Stimulated activated CD4-positive, alpha-beta T cell treated with anti-CD3 and anti-CD28 coated beads, TNF-alpha, amount 100 ng/mL, for 24 hours (primary cell): ENCODE measurements around the gene CDS1.
"Not testable (repeated sequence)": the region's sequence is repeated elsewhere in the genome, so short reads cannot be mapped to it uniquely, and the experiment has no call there.

Experiments used
- DNase-seq, 3 experiments: peaks; one replicate each; pipeline ENCODE4 v3.0.0-alpha.2; 2020; ENCODE audit warnings: low read depth in 3 of 3

The CDS1 gene

GRCh38 chr4:84673475-84674240, 90.7 kb downstream of the CDS1 start:
- DNase-seq = no peak

GRCh38 chr4:84677093-84677492, 94.2 kb downstream of the CDS1 start:
- no peak for DNase-seq

- DNase-seq = no peak
Measured at GRCh38 chr4:84677995-84678394, 95.1 kb downstream of the CDS1 start.

DNA sequence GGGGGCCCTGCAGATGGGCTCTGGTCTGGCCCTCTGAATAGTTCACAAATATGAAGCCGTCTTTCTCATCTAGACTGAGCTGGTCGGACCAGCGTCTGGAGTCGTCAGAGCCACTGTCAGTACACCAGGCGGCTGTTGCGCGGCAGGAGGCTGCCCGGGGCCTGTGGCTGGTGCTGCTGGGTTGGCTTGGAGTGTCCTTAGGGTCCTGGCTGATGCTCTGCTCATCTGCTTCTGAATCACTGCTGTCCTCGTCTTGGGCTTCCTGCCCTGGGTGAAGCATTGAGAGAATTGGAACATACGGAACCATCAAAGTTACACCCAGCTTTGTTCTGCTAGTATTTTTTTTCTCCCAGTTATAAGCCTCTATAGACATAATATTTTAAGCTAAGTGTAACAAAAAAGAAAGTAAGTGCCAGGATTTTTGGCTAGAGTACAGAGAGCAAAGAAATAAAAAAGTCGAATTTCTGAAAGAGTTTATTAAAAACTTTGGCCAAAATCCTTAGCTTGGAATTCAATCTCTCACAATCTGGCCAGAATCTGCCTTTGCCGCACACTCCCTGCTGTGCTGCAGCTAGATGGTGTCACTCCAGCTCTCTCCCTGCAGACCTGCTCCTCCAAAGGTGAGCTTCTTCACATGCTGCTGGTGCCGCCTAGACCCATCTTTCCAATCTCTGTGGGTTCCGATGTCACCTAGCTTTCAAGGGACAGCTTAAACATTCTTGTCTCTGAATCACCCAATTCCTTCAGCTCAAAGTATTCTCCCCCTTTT, 96.2 kb downstream of the CDS1 start:
- no peak for DNase-seq

DNA sequence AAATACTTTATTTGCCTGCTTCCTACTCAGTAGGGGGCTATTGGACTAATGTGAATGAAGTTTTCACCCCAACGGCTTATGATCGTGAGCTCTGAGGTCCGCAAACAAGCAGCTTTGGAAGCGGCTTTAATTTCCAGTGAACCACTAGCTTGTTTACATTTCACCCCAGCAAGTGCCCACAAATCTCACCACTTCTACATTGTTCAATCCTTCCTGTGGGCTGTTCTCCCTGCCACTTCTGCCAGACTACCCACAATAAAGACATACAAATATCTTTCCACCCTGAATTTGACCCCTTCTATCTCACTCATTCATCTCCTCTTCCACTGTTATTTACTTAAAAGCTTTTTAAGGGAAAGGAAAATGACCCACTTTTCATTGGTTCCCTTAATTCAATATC, 98.0 kb downstream of the CDS1 start:
- DNase-seq = no peak

DNA sequence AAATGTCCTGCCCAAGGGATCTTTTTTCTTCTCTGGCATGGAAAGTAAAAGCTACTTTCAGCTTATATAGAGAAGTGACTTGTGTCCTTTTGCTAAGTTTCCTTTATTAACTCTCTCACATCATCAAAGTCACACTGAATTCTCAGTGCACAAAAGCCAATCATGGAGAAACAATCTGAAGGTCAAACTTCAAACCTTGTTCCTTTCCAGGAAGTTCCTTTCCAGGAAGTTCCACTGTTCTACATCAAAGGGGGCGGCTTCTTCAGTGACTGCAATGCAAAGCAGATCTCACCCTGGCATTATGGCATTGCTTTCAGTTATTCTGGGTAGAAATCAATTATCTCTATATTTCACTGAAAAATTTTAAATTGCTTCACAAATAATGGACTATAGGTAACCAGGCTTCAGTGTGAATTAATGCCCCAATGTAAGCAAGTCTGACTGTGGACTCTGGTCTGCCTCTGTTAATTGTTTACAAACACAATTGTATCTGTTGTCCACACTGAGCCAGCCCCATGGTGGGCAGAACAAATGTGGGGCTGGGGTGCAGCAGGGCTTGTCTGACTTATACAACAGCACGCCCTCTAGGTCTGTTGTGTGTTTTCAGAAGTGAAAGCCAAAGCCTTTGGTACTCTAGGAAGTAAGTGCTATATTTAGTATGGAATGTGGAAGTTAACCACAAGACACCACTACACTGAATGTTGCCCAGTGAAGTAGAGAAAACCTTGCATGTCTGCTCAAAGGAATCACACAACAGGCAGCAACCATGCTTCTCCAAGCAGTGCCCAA, 98.8 kb downstream of the CDS1 start:
- no peak for DNase-seq

- not testable (repeated sequence) for DNase-seq
Measured at GRCh38 chr4:84682661-84683060, 99.7 kb downstream of the CDS1 start.

DNA sequence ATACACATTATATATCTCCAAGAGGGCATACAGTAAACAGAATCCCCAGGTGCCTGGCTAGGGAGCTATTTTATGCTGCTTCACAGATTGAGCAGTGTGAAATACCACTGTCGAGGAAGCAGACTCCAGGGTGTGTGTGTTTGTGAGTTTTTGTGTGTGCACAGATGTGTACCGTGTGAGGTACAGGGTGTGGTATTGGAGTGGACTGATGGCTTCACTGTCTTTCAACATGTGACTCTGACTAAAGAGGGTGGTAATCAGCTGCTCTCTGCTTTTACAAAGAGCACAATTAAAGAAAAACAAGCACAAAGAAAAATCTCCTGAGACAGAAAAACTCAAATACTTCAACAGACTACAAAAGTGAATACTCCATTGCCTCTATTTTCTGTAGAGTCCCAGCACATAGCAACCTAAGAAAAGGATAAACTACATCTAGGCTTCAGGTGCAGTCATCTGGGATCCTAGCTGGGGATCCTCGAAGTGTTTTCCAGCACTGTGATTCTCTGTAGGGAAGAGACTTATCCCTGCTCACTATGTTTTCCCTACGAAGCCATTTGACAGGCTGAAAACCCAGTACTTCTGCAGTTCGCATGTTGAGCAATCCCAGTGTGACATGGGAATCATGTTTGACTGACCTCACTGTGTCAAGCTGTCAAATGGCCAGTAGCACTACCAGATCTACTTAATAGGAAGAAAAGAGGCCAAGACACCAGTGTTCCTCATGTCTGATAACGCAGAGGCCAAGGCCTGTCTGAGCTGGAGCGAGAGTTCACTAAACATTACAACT, 100.3 kb downstream of the CDS1 start:
- no peak for DNase-seq

DNA sequence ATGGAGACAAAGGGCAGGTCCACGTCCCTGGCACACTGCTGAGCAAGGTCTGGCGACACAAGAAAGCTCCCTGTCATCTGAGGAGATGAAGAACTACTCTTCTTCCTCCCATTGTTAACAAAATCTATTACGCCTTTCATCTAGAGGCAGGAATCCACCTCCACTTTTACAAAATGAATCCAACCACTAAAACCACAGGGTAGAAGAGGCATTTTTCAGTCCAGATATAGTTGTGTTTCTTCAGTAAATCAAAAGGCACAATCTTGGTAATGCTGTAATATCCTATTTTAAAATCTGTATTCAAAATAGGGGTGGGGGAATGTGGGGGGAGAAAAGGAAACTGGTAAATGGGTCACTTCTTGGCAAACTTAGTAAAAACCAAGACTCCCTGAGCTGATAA, 101.4 kb downstream of the CDS1 start:
- no peak for DNase-seq

DNA sequence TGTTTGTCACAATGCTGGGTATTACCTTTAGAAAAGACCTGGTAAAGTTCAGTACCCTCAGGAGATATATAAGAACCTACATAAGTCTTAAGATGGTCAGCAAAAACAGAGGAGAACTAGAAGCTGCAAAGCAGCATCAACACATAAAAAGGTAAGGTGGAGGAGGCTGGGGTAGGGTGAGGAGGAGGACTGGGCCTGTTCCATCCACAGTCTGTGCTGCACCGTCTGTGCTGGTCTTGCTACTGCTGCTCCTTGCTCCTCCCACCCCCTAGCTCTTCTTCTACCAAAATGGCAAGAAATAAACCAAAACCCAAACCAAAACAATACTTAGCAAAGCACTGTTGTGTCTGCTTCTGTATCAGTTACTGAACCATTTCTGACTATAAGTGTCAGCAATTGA, 102.2 kb downstream of the CDS1 start:
- no peak for DNase-seq

GRCh38 chr4:84688605-84689004, 105.7 kb downstream of the CDS1 start:
- no peak for DNase-seq

DNA sequence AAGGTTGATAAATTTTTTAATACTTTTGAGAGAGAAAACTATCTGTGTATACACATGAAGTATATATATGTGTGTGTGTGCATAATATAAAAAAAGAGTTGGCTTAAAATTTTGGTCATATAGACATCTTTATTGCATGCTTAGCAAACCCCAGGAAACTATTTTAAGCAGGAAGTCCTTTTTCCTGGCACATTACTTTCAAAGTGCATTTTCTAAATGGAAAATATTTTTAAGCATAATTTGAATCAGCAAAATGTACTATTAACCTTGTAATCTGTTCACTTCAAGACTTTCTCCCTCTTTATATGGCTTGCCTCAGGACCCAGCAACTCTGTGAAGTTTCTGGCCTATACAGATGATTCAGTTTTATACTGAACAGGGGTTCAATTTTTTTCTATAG, 106.3 kb downstream of the CDS1 start:
- no peak for DNase-seq

DNA sequence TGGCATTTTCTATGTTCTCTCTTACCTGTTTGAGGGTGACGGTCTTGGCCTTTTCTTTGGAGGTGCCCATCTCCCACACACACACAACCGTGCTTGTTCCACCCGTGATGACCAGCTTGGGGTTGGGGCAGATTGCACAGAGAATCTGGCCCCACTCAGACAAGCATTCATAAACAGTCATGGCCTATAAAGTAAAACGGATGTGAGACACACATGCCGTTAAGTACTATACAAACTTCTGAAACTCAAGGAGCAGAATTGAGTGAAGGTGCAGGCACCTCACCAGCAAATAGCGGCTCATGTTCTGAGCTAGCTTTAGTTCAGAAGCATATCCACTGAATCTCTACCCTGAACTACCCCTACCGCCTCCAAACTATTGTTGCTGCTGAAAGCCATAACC, 107.6 kb downstream of the CDS1 start:
- no peak for DNase-seq

DNA sequence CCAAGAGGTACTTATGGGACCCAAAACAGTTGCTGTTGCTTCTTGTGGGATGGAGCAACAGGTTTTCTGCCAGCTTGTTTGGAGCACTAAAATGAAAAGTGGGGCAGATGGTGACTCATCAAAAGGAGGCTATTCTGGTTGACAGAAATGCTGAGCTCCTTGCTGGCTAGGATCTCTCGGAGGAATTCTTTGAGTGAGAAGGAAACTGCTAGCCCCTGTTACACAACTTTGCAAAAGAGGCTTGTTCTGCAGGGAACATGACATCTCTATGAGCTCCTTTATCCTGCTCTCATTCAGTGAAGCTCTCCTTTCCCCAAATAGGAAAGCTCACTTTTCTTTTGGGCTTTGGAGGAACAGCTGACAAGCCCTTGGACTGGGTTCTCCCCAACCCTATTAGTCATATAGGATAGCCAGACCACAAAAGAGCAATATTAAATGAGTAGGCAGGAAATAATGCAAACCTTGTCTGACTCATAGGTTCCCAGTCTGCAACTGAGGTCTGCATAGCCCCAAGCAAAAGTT, 108.3 kb downstream of the CDS1 start:
- DNase-seq = no peak

- DNase-seq = no peak
Measured at GRCh38 chr4:84691800-84692199, 108.9 kb downstream of the CDS1 start.

- no peak for DNase-seq
Measured at GRCh38 chr4:84697159-84697558, 114.2 kb downstream of the CDS1 start.

DNA sequence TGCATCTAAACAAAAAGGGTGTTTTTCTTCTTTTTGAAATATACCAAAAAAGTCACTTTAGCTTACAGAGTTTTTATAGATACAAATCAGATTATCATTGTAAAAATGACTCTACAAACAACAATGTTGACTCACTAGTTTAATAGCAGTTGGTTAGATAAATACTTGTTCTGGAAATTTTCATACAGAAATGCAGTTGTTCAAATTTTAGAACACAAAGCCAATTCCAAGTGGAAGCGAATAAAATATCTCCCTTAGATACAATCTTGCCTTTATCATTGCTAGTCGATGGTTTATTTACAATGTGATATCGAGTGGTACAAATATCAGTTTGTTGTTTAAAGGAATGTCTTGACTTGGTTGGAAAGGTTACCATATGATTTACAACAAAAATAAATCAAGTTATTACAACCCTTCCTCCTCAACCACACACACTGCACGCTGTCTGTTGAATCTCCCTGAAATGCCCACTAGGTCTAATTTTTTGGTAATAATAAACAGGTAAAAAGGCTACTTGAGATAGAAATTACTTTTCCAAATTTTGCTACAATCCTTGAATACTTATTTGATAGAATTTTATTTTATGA, 114.8 kb downstream of the CDS1 start:
- no peak for DNase-seq

- DNase-seq = no peak
Measured at GRCh38 chr4:84699001-84699671, 116.2 kb downstream of the CDS1 start.
